Left forelimb (tissue), 1 donor: Measurements from ENCODE around the gene AGBL5.
"Not testable (repeated sequence)": the region's sequence is repeated elsewhere in the genome, so short reads cannot be mapped to it uniquely, and the experiment has no call there.

ENCODE experiments used
- DNase-seq: peaks from one replicate; pipeline ENCODE4 v3.0.0-alpha.2; 2018; ENCODE audit warnings: low spot score

The AGBL5 gene

GRCh38 chr2:27091746-27092695 lies 40.6 kb downstream of the AGBL5 start:
- DNase-seq, result no peak

GRCh38 chr2:27092696-27093429 lies 41.4 kb downstream of the AGBL5 start:
- no peak for DNase-seq

- no peak for DNase-seq
Observed at GRCh38 chr2:27093430-27094352, 42.2 kb downstream of the AGBL5 start.

- DNase-seq, result no peak
Observed at GRCh38 chr2:27094353-27094984, 43.0 kb downstream of the AGBL5 start.

- no peak for DNase-seq
Observed at GRCh38 chr2:27095427-27095744, 43.9 kb downstream of the AGBL5 start.

GRCh38 chr2:27095745-27096651 lies 44.5 kb downstream of the AGBL5 start:
- no peak for DNase-seq

GRCh38 chr2:27096748-27097297 lies 45.4 kb downstream of the AGBL5 start:
- no peak for DNase-seq

- no peak for DNase-seq
Observed at GRCh38 chr2:27097341-27097740, 45.9 kb downstream of the AGBL5 start.

GRCh38 chr2:27099334-27099955 lies 48.0 kb downstream of the AGBL5 start:
- no peak for DNase-seq

- no peak for DNase-seq
Observed at GRCh38 chr2:27100036-27100435, 48.6 kb downstream of the AGBL5 start.

- DNase-seq, result no peak
Observed at GRCh38 chr2:27102329-27102728, 50.9 kb downstream of the AGBL5 start.

GRCh38 chr2:27105981-27106380 lies 54.5 kb downstream of the AGBL5 start:
- DNase-seq, result no peak

GRCh38 chr2:27108221-27108620 lies 56.8 kb downstream of the AGBL5 start:
- DNase-seq, result no peak

- no peak for DNase-seq
Observed at GRCh38 chr2:27109083-27109482, 57.6 kb downstream of the AGBL5 start.

- DNase-seq, result not testable (repeated sequence)
Observed at GRCh38 chr2:27110603-27111352, 59.3 kb downstream of the AGBL5 start.

- DNase-seq, result not testable (repeated sequence)
Observed at GRCh38 chr2:27111392-27112078, 60.1 kb downstream of the AGBL5 start.

- DNase-seq, result no peak
Observed at GRCh38 chr2:27115519-27115918, 64.1 kb downstream of the AGBL5 start.

- no peak for DNase-seq
Observed at GRCh38 chr2:27117995-27118524, 66.6 kb downstream of the AGBL5 start.
